MCF 10A (cell line): Measurements from ENCODE around the gene TUBB. TPM values are rescaled to one million over a fixed set of nuclear protein-coding genes. Genes with fewer than 3 reads are reported as not detected.
"Not testable (repeated sequence)": the region's sequence is repeated elsewhere in the genome, so short reads cannot be mapped to it uniquely, and the experiment has no call there.

Experiments used
- BruUV-seq: library from RNA; stranded (reverse); fragments of 400-500 nt; replicated peaks from 2 replicates; lab custom pipeline; 2021; lab: Mats Ljungman, UMichigan
- CTCF ChIA-PET: fragments of 300-600 bp; sonication (Branson Sonifier 250); formaldehyde crosslinking; extraction: SDS; loops from one replicate; lab custom pipeline; 2021; ENCODE audit warnings: antibody characterized with exemption, inconsistent platforms; lab: Yijun Ruan, JAX
- POLR2A ChIA-PET: fragments of 300-600, 350-650 bp; sonication (Branson Sonifier 250); formaldehyde crosslinking; extraction: SDS; loops from one replicate; lab custom pipeline; 2020; ENCODE audit warnings: antibody characterized with exemption, inconsistent platforms; lab: Yijun Ruan, JAX
- DNase-seq: peaks from one replicate; pipeline ENCODE4 v3.0.0-alpha.2; 2018; ENCODE audit not compliant: unreplicated experiment
- H3K27ac Mint-ChIP-seq: one replicate; pipeline ENCODE4 v1.8.0; 2022; ENCODE audit warnings: mild to moderate bottlenecking, low read depth, mixed read lengths; ENCODE audit not compliant: unreplicated experiment
- H3K27me3 Mint-ChIP-seq: one replicate; pipeline ENCODE4 v1.8.0; 2022; ENCODE audit warnings: mixed read lengths; ENCODE audit not compliant: insufficient read depth, unreplicated experiment
- H3K36me3 Mint-ChIP-seq: one replicate; pipeline ENCODE4 v1.8.0; 2022; ENCODE audit warnings: mild to moderate bottlenecking, moderate library complexity, mixed read lengths; ENCODE audit not compliant: insufficient read depth, unreplicated experiment
- H3K4me1 Mint-ChIP-seq: one replicate; pipeline ENCODE4 v1.8.0; 2022; ENCODE audit warnings: mixed read lengths; ENCODE audit not compliant: insufficient read depth, unreplicated experiment
- H3K4me3 Mint-ChIP-seq: one replicate; pipeline ENCODE4 v1.8.0; 2022; ENCODE audit warnings: mild to moderate bottlenecking, moderate library complexity, mixed read lengths; ENCODE audit not compliant: unreplicated experiment
- H3K9me3 Mint-ChIP-seq: one replicate; pipeline ENCODE4 v1.8.0; 2022; ENCODE audit warnings: mixed read lengths; ENCODE audit not compliant: unreplicated experiment
- intact Hi-C: fragments of 100-400 bp; cut with micrococcal nuclease; formaldehyde crosslinking; loops from 2 replicates; pipeline ENCODE4 v1.14.1; 2022
- total RNA-seq: library from RNA; stranded (reverse); gene quantifications from 2 replicates; pipeline ENCODE4 v1.2.3, GENCODE V29; 2022
- TF ChIP-seq, protein P1 (sequence below): fragments of 200-600 bp; IDR thresholded peaks from one replicate; pipeline ENCODE4 v1.8.0; 2022; ENCODE audit warnings: antibody characterized with exemption, mild to moderate bottlenecking; ENCODE audit not compliant: unreplicated experiment

Gene TUBB
- total RNA-seq, 1 experiment from 2014 or later = 210 TPM

GRCh38 chr6:30719356-30719755 is 796 bp upstream of the TUBB start:
- Mint-ChIP-seq H3K36me3 (peaks cover 64% of the 10 kb centered on the region), H3K9me3 (no peaks in the 10 kb centered on the region), H3K27ac (peak overlapping the region; percentile 92), H3K4me1 (peaks cover 50% of the 10 kb centered on the region), H3K27me3 (no peaks in the 10 kb centered on the region), H3K4me3 (peak overlapping the region; percentile 86)
- TF ChIP-seq, protein P1, sequence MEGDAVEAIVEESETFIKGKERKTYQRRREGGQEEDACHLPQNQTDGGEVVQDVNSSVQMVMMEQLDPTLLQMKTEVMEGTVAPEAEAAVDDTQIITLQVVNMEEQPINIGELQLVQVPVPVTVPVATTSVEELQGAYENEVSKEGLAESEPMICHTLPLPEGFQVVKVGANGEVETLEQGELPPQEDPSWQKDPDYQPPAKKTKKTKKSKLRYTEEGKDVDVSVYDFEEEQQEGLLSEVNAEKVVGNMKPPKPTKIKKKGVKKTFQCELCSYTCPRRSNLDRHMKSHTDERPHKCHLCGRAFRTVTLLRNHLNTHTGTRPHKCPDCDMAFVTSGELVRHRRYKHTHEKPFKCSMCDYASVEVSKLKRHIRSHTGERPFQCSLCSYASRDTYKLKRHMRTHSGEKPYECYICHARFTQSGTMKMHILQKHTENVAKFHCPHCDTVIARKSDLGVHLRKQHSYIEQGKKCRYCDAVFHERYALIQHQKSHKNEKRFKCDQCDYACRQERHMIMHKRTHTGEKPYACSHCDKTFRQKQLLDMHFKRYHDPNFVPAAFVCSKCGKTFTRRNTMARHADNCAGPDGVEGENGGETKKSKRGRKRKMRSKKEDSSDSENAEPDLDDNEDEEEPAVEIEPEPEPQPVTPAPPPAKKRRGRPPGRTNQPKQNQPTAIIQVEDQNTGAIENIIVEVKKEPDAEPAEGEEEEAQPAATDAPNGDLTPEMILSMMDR = no peak
- ChIA-PET CTCF (interaction anchor here (0.7 to 20.7 kb wide), 5 partner anchors 28 to 102 kb away, joined by 3 to 537 read pairs (median 4); partner anchors contain the start of genes DHX16 and MRPS18B), POLR2A (interaction anchor here (0.7 to 13.6 kb wide), 20 partner anchors 9 to 822 kb away, joined by 3 to 477 read pairs (median 5); partner anchors contain the start of genes ABCF1, C6orf136, DDR1 and DHX16)
- no peak for DNase-seq
- no TSS peak for BruUV-seq
- intact Hi-C loops = no loop called here

- peak; percentile 63 for DNase-seq
- intact Hi-C loops = loop anchor here (2.0 to 5.0 kb wide), 3 partner anchors 104 to 238 kb away; partner anchors contain the start of genes MRPS18B and PPP1R10
- POLR2A ChIA-PET = interaction anchor here (0.6 to 13.6 kb wide), 15 partner anchors 9 to 163 kb away, joined by 3 to 477 read pairs (median 6); partner anchors contain the start of genes ABCF1, C6orf136, DDR1 and DHX16
- CTCF ChIA-PET = interaction anchor here (0.6 to 20.7 kb wide), 7 partner anchors 13 to 183 kb away, joined by 3 to 537 read pairs (median 26); partner anchors contain the start of genes DHX16 and NRM
- Mint-ChIP-seq H3K4me1 (peaks cover 57% of the 10 kb centered on the region), H3K4me3 (peak overlapping the region; percentile 86), H3K27me3 (no peaks in the 10 kb centered on the region), H3K9me3 (no peaks in the 10 kb centered on the region), H3K36me3 (peaks cover 67% of the 10 kb centered on the region), H3K27ac (peak overlapping the region; percentile 92)
- no TSS peak for BruUV-seq
- TF ChIP-seq, protein P1 = no peak
Measured at GRCh38 chr6:30720738-30721197, 616 bp downstream of the TUBB start.

GRCh38 chr6:30721198-30722024 is 1.3 kb downstream of the TUBB start:
- peak overlapping the region; percentile 86 for H3K4me3 Mint-ChIP-seq
- DNase-seq = peak; percentile 85
- H3K4me1 Mint-ChIP-seq = peaks cover 50% of the 10 kb centered on the region
- CTCF ChIA-PET = interaction anchor here (0.6 to 20.7 kb wide), 18 partner anchors 12 to 895 kb away, joined by 3 to 537 read pairs (median 6); partner anchors contain the start of genes DHX16 and NRM
- intact Hi-C loops = loop anchor here (1.0 to 5.0 kb wide), 4 partner anchors 42 to 239 kb away; partner anchors contain the start of genes MRPS18B and PPP1R10
- no peaks in the 10 kb centered on the region for H3K9me3 Mint-ChIP-seq
- peaks cover 63% of the 10 kb centered on the region for H3K36me3 Mint-ChIP-seq
- POLR2A ChIA-PET = interaction anchor here (0.6 to 13.6 kb wide), 20 partner anchors 9 to 166 kb away, joined by 3 to 477 read pairs (median 6); partner anchors contain the start of genes ABCF1, ATAT1, C6orf136 and DDR1
- H3K27ac Mint-ChIP-seq = peak overlapping the region; percentile 92
- H3K27me3 Mint-ChIP-seq = no peaks in the 10 kb centered on the region
- no TSS peak for BruUV-seq
- TF ChIP-seq, protein P1 = no peak

DNA sequence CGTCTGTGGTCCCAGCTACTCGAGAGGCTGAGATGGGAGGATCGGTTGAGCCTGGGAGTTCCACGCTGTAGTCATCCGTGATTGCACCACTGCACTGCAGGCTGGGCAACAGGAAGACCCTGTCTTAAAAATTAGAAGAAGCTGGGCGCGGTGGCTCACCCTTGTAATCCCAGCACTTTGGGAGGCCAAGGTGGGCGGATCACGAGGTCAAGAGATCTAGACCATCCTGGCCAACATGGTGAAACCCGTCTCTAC is 1.8 kb downstream of the TUBB start:
- peaks cover 47% of the 10 kb centered on the region for H3K4me1 Mint-ChIP-seq
- BruUV-seq, H3K9me3 Mint-ChIP-seq, H3K27me3 Mint-ChIP-seq, H3K27ac Mint-ChIP-seq: not testable (repeated sequence)
- POLR2A ChIA-PET = interaction anchor here (0.7 to 13.6 kb wide), 17 partner anchors 9 to 392 kb away, joined by 3 to 477 read pairs (median 6); partner anchors contain the start of genes ATAT1, DDR1, DHX16 and MRPS18B
- H3K36me3 Mint-ChIP-seq = peaks cover 60% of the 10 kb centered on the region
- peak overlapping the region; percentile 86 for H3K4me3 Mint-ChIP-seq
- peak; percentile 22 for DNase-seq
- CTCF ChIA-PET = interaction anchor here (0.6 to 20.7 kb wide), 24 partner anchors 12 to 895 kb away, joined by 3 to 537 read pairs (median 6); partner anchors contain the start of genes DHX16 and NRM
- intact Hi-C loops = loop anchor here (1.0 to 5.0 kb wide), 3 partner anchors 43 to 240 kb away; no protein-coding TSS in a partner anchor
